ENCODE results near the gene FIG4.
"Not testable (repeated sequence)": the region's sequence is repeated elsewhere in the genome, so short reads cannot be mapped to it uniquely, and the experiment has no call there.

Gene FIG4

DNA sequence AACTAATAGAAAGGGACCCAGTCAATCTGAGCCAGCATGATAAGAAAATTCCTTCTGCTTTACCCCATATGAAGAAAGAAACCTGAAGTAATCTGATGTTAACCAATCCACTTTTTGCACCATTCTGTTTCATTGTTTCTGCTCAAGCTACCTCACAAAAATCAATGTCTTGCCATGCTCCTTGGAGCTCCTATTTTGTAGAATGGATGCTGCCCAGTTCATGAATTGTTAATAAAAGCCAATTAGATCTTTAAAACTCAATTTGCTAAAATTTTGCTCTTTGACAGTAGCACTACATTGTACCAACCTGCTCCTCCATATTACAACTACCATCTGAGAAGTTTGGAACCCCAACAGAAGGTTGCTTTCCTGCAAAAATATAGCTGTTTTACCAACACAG lies 170.8 kb downstream of the FIG4 start:
- DNase-seq, result no peak

DNA sequence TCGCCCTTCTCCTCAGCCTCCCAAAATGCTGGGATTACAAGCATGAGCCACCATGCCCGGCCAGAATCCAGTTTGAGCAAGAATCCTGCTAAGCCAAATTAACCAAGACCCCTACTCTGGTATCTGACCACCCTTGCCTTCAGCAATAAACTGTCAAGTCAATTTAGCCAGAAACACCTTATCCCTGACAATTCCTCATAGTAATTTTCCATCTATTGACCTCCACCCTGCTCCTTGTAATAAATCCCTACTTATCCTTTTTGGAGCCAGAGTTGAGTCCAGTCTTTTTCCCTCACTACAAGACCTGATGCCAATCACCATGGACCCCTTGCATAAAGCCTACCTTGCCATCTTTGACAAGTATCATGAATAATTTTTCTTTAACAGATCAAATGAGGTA lies 173.0 kb downstream of the FIG4 start:
- DNase-seq, result no peak

- no peak for DNase-seq
Observed at GRCh38 chr6:109865968-109866367, 174.9 kb downstream of the FIG4 start.

- DNase-seq, result no peak
Observed at GRCh38 chr6:109867009-109867969, 176.2 kb downstream of the FIG4 start.

DNA sequence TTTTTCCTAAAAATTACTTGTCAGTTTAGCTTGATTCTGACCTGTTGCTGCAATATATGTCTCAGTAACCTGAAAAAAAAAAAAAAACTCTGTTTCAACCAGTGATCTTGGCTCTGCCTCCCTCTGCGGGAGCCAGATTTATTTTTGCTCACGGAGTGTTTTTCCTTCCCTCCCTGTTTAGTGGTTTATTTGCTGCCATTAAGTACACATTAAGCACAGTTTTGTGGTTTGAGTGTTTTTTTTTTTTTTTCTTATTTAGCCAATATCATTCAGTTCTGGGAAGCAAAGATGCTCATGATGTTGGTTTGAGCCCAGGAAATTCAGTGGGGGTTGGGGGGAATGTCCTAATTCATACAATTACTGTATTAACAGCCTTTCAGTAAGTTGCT lies 176.9 kb downstream of the FIG4 start:
- DNase-seq, result no peak

- not testable (repeated sequence) for DNase-seq
Observed at GRCh38 chr6:109869398-109870088, 178.4 kb downstream of the FIG4 start.

GRCh38 chr6:109870089-109870410 lies 179.0 kb downstream of the FIG4 start:
- DNase-seq, result no peak

DNA sequence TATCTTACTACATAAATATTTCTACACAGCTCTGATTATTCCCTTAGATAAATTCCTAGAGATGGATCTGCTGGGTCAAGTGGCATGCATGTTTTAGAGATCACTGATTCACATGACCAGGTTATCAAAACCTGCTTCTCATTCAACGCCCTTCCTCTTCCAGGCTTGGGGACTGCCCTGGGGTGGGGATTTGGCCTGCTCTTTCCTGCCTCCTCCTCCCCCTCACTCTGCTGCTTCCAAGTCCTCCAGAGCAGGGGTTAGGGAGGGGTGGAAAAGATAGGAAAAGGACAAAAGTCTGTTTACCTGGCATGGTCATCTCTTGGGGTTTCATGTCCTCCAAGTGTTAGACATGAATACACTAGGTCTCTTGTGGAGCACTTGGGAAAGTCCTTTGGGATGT lies 181.5 kb downstream of the FIG4 start:
- DNase-seq, result no peak

GRCh38 chr6:109872968-109873545 lies 182.0 kb downstream of the FIG4 start:
- DNase-seq, result no peak

DNA sequence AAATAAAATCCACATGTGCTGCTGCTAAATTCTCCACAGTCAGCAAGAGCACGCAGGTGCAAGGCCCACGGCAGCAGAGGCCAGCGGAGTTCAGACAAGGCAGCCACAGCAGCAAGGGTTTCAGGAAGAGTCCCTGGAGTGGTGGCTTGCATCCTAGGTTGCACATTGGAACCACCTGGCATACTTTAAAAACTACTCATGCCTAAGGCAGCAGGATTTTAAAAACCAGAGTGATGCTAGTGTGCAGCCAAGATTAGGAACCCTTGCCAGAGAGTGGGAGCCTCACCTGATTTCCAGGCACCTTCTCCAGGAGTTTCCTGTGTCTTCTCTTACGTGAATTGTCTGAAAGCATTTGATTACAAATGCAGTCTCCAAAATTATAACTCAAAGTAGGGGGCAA lies 183.0 kb downstream of the FIG4 start:
- no peak for DNase-seq

DNA sequence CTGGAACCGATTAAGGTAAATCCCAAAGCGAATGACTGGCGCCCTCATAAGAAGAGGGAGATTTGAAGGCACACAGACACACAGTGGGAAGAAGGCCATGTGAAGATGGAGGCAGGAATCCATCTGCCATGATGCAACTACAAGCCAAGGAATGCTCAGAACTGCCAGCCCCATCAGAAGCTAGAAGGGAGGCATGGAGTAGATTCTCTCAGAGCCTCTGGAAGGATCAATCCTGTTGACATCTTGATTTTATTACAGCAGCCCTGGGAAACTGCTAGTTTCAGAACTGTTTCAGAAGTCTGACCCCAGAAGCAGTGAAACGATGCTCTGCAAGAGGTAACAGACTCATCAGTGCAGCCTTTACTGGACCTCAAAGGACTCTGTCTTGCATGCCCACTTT lies 183.5 kb downstream of the FIG4 start:
- no peak for DNase-seq
